GM18508 (cell line): ENCODE data around the gene SMARCC1.

Experiments used
- ATAC-seq: cut with Tn5 transposase; IDR thresholded peaks from one replicate; pipeline ENCODE4 v1.9.1; 2021; ENCODE audit warnings: moderate number of reproducible peaks; ENCODE audit not compliant: insufficient read depth, unreplicated experiment

Gene SMARCC1

GRCh38 chr3:47712398-47712797, 69.3 kb downstream of the SMARCC1 start:
- ATAC-seq = no peak

DNA sequence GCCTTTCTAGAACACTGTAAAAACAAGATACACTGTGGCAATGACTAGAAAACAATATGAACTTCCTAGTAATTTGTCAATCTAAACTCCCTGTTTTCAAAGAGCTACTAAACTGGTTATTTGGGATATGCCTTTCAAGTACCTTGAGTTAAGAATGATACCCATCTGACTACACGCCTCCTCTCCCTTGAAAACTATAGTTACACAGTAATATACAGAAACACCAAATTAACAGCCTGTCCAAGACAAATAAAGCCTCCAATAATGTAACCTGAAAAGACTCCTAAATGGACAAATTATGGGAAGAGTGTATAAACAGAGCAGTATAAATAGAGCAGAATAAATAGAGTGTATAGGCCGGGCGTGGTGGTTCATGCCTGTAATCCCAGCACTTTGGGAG, 70.1 kb downstream of the SMARCC1 start:
- no peak for ATAC-seq

DNA sequence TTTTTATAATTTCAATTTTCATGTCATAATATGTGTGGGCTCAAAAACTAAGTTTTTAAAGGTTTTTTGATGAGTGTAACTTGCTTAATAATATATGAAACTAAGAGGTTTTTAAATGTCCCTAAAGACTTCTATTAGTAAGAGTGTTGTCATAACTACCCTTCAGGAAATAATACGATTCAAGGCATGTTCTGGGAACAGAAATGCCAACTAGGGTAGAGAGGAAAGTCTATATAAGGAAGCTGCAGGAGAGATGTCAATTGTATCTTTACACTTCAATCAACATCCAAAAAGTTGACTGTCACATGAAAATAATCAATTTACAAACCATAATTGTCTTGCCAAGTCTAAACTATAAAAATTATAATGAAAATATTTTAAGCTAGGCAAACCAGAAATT, 76.3 kb downstream of the SMARCC1 start:
- no peak for ATAC-seq

GRCh38 chr3:47704237-47704612, 77.5 kb downstream of the SMARCC1 start:
- no peak for ATAC-seq

DNA sequence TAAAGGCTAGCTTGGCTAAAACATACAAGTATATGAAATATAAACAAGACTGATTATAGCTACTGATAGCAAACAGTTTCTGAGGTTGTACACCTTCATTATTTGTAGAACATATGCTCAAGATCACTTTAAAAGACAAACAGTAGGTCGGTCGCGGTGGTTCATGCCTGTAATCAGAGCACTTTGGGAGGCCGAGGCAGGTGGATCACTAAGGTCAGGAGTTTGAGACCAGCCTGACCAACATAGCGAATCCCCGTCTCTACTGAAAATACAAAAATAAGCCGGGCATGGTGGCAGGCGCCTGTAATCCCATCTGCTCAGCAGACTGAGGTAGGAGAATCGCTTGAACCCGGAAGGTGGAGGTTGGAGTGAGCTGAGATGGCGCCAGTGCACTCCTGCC, 80.3 kb downstream of the SMARCC1 start:
- no peak for ATAC-seq

DNA sequence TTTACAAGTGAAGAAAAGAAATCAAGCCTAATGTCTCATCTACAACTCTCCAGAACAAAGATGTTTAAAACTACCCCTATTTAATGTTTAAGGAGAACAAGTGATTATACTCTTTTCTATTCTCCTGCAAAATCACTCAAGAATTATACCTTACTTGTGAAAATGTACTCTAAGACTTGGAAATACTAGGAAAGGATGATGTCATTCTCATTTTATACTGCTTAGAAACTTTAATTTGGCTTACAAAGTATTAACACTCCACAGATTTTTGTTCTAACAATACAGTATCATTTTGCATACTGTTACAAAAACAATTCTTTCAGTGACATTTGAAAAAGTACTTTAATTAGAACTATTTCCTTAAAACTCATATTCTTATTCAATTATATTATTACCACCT, 89.5 kb downstream of the SMARCC1 start:
- no peak for ATAC-seq

DNA sequence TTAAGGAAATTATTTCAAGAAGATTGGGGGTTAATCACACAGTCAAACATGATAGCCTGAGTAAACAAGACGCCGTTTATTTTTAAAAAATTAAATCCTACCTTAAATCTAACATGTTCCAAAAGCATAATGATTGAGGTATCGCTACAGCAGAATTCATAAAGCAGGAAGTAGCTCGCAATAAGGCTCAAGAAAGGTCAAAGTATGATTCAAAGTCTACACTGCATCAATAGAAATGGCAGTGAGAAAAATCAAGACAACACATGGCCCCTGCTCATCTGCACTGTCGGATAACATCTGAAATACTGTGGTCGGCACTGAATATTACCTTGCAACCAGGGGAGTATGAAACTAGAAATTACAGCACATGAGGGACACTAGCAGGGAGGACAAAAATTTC, 93.2 kb downstream of the SMARCC1 start:
- no peak for ATAC-seq

- no peak for ATAC-seq
Observed at GRCh38 chr3:47685037-47685436, 96.7 kb downstream of the SMARCC1 start.

- ATAC-seq = no peak
Observed at GRCh38 chr3:47681016-47681415, 100.7 kb downstream of the SMARCC1 start.

DNA sequence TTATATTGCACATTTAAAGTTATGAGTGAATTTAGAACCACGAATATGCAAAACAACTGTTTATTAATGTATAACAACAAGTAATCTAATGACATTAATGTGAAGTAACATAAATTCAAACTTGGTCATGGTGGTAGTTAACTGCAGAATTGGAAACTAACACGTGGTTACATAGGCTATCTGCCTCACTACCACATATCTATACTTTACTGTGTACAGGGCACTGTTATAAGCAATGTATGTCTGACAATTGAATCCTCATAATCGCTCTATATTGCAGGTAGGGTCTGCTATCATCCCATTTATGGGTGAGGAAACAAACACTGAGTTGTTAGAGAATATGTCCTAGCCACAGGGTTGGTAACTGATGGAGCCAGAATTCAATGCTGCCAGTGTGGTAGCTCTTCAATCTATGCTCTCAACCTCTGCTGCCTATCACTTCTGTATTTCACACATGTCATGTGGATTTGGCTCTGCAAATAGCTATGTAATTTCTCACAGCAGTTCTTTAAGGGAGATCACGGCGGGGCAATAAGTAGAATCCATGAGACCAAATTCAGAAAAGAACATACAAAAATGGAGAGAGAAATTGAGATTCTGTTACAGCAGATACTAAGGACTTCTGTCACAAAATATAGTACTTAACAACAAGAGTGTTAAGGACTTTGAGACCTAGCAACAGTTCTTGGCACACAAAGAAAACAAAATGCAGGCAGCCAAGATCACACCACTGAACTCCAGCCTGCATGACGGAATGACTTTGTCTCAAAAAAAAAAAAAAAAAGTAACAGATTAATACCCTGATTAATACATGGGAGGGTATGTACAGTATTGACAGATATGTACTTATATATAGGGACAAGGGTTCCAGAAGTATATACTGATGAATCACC, 103.0 kb downstream of the SMARCC1 start:
- ATAC-seq = no peak

GRCh38 chr3:47669026-47669749, 112.5 kb downstream of the SMARCC1 start:
- ATAC-seq = no peak

- no peak for ATAC-seq
Observed at GRCh38 chr3:47666118-47666517, 115.6 kb downstream of the SMARCC1 start.

- no peak for ATAC-seq
Observed at GRCh38 chr3:47664519-47664918, 117.2 kb downstream of the SMARCC1 start.

- ATAC-seq = no peak
Observed at GRCh38 chr3:47663630-47664240, 118.0 kb downstream of the SMARCC1 start.

DNA sequence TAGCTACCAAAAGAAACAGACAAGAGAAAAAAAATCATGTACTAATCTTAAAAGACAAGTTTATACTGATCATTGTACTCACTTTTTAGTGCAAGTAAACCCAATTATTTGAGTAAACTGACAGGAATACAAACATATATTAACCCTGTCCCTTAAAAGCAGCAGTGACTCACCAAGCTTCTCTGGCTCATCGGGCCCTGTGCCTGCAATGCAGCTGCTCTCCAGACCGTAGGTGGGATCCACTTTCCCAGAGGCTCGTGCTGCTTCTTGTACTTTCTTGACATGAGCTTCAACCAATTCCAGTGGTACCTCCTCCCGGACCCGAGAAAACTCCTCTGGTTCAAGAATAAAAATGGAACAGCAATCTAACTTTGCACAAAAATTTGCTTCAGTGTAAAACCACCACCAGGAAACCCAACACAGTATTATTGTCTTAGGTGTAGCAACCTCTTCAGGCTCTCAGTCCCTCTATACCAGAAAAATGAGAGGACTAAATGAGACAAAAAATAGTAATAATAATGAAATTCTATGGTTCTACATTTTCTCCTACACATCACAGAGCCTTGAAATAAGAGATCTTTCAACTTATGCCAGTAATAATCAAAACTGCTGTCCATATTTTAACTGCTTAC, 120.5 kb downstream of the SMARCC1 start:
- ATAC-seq = no peak

DNA sequence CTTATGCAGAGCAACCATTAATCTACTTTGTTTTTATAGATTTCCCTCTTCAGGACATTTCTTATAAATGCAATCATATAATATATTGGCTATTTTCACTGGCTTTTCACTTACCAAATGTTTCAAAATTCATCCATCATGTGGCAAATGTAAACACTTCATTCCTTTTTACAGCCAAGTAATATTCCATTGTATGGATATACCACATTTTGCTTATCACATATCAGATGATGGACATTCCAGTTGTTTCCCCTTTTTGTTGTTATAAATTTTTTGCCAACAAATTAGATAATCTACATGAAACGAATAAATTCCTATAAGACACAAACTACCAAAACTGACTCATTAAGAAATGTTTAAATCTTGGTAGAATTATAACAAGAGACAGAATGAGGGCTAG, 123.2 kb downstream of the SMARCC1 start:
- ATAC-seq = no peak

DNA sequence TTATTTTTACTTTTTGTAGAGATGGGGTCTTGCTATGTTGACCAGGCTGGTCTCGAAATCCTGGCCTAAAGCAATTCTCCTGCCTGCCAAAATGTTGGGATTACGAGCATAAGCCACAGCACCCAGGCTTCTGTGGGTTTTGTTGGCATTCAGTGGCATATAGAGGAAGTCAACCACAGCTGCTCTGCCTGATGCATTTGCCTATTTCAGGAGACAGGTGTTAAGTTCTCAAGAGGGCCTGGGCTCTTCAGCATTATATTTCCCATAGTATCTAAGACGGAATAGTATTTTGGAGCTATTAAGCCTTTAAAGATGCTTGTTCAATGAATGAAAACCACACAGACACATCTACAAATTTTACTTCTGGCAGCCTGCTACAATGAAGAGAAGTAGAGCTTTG, 129.6 kb downstream of the SMARCC1 start:
- no peak for ATAC-seq

- no peak for ATAC-seq
Observed at GRCh38 chr3:47650294-47650693, 131.4 kb downstream of the SMARCC1 start.

DNA sequence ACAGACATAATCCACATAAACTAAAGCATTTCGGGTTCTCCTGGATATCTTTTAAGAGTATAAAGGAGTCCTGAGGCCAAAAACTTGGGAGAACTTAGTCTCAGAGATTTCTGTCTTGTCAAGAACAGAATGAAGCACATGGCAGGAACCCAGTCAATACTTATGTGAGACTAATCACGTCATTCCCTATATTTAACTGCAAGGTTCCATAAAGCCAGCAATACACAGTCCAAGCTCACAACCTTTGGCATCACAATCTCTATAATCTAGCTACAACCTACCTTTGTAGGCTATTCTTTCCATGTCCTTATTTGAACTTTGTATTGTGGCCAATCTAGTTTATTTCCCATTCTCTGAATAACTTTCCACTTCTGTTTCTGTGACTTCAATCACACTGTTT, 134.1 kb downstream of the SMARCC1 start:
- no peak for ATAC-seq

DNA sequence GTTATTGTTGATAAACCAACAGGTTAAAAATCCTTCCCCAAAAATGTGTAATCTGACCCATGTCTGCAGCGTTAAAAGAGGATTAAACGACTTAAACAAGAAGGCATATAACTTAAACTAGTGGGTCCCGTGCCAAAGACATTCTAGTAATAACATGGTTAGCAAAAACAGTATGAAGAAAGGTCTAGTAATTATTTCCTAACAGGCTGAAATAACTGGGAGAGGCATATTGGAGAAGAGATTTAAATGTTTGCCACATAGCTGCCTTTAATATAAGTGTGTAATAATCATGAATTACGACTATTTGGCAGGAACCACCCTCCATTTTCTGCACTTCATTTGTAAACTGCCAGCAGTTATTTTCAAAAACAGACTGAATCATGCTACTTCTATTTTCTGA, 135.3 kb downstream of the SMARCC1 start:
- no peak for ATAC-seq

GRCh38 chr3:47645551-47645950, 136.1 kb downstream of the SMARCC1 start:
- no peak for ATAC-seq
